GM18873 (cell line): ENCODE measurements around the gene RIOK3.
A peak's percentile ranks its signal among the peaks of the same experiment; 100 is the strongest.
"Not testable (repeated sequence)": the region's sequence is repeated elsewhere in the genome, so short reads cannot be mapped to it uniquely, and the experiment has no call there.

Experiments
- ATAC-seq: cut with Tn5 transposase; IDR thresholded peaks from one replicate; pipeline ENCODE4 v1.9.1; 2021; ENCODE audit warnings: mild to moderate bottlenecking, moderate library complexity, moderate number of reproducible peaks; ENCODE audit not compliant: unreplicated experiment, low FRiP score

Gene RIOK3

DNA sequence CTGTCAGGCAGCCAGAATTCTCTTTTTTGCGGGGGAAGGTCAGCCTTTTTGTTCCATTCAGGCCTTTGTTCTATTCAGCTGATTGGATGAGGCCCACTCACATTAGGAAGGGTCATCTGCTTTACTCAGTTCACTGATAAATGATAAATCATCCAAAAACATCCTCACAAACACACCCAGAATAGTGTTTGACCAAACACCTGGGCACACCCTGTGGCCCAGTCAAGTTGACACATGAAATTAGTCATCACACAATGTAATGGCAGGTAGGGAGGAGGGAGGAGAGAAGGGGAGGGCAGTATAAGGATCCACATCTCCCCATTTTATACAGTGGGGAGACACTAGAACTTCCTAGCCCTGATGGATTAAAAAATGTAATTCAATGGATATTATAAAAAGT lies 41.9 kb downstream of the RIOK3 start:
- no peak for ATAC-seq

DNA sequence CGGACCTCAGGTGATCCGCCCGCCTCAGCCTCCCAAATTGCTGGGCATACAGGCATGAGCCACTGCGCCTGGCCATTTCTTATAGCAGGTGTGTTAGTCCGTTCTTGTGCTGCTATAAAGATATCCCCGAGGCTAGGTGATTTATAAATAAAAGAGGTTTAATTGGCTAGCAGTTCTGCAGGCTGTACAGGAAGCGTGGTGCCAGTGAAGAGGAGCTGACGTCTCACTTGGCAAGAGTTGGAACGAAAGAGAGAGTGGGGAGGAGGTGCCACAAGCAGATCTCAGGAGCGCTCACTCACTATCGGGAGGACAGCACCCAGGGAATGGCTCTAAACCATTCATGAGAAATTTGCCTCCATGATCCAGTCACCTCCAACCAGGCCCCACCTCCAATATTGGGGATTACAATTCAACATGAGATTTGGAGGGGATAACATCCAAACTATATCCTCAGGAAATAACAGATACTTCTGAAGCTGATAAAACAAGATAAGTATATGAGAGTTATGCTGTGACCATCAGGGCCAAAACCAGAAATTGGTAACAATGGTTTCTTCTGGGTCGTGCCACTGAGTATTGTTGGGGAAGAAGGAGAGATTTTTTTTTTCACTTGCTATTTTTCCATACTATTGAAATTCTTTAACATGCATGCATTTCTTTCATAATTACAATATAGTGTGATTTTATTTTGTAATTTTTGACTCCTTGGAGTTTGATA lies 42.8 kb downstream of the RIOK3 start:
- ATAC-seq = no peak

DNA sequence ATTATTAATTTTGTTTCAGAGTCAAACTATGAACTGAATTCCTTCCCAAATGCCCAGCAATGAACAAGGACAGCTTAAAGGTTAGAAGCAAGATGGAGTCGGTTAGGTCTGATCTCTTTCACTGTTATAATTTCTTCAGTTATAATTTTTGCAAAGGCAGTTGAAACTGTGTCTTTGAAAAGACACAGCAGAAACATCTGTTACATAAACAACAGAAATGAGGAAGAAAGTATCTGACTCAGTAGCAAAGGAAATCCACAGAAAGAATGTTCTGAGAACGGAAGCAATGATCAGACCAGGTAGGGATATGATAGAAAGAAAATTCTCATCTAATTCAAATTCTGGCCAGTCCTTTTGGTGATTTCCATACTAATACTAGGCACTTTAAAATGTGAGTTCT lies 45.0 kb downstream of the RIOK3 start:
- no peak for ATAC-seq

DNA sequence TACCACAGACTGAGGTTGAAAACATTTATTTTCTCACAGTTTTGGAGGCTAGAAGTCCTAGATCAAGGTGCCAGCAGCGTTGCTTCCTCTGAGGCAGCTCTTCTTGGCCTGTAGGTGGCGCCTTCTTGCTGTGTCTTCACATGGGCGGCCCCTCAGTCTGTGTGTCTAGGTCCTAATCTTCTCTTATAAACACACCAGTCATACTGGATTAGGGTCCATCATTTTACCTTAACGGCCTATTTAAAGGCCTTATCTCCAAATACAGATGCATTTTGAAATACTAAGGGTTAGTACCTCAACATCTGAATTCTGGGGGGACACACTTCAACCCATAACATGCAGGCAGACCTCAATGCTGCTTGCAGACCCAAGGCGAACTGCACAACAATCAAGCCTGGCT lies 45.8 kb downstream of the RIOK3 start:
- peak; percentile 34 for ATAC-seq

DNA sequence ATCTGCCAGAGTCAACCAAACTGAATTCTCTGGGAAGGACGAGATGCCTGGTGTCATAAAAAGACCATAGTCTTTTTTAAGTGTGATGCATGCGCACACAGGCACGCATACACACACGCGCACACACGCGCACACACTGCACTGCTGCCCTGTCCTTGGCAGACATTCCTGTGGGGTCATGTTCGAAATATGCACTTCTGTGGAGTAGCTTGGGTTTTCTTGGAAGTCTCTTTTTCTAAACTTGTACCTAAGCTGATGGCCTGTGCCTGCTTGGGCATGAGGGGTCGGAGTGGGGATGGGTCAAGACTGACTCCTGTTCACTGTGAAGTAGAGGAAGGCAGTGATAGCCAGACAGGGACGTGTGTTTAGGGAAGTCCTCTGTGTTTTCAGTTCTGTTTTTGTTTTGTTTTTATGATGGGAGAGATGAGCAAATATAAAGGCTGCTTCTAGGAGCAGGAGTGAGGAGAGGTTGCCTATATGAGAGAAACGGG lies 46.2 kb downstream of the RIOK3 start:
- ATAC-seq = no peak

DNA sequence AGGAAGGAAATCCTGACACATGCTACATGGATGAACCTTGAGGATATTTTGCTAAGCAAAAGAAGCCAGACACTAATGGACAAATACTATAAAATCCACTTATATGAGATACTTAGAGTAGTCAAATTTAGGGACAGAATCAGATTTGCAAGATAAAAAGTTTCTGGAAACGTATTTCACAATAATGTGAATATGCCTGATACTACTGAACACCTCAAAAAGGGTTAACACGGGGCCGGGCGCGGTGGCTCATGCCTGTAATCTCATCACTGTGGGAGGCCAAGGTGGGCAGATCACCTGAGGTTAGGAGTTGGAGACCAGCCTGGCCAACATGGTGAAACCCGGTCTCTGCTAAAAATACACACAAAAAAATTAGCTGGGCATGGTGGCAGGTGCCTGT lies 48.5 kb downstream of the RIOK3 start:
- no peak for ATAC-seq

DNA sequence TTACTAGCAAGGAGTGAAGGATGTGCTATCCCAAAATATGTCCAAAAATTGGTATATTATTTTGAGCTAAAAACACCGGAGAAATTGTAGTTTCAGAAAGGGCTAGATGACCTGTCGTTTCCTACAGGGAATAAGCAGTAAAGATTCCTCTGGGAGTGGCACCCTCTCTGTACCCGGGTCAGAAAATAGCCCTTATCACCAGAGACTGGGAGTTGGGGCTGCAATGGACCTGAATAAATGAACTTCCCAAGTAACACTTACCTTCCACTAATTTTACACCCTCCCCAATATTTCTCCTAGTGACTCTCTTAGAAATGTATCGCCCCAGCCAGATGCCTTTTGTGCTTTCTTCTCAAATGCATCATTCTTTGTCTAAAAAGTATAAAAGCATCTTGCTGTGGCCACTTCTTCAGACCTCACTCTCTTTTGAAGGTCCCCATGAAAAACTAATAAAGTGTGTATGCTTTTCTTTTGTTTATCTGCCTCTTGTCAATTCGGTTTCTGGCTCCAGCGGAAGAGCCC lies 49.5 kb downstream of the RIOK3 start:
- no peak for ATAC-seq

DNA sequence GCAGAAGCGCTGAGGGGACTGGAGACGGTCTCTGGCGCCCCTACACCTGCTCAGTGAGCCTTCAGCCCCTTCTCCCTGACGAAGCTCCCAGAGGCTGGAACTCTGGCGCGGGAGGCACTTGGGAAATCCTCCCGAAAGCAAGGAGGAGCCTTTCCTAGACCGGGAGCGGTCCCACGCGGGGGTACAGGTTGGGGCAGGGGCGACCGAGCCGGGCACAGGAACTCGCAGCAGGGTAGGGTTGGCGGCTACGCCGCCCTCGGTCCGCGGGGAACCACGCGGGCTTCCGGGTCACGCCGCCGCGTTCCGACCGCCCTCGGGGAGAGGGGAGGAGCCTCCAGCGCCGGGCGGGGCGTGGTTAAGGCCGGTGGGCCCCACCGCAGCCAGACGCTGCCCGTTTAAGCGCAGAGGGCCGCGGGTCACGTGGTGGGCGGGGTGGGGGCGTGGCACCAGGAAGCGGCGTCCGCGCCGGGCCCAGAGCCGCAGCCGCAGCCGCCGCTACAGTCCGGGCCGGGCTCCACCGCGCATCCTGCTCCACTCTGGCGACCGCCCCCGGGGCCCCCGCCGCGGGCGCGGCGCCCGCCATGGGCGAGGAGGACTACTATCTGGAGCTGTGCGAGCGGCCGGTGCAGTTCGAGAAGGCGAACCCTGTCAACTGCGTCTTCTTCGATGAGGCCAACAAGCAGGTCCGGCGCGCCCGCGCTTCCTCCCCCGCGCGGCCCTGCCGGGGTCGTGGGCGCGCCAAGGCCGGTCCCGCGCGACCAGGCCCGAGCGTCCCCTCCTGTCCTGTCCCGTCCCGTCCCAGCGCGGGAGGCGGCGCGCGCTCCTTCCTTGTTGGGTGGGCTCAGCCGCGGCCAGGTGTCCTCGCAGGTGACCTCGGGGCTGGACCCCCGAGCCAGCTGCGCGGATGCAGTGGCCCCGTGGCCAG lies 50.2 kb downstream of the RIOK3 start, which contains the start of gene RMC1:
RMC1 (plus strand) TSS at position 474 of the 925 bp plus-strand sequence; CDS start at position 582, 108 bp downstream.
- peak; percentile 49 for ATAC-seq

DNA sequence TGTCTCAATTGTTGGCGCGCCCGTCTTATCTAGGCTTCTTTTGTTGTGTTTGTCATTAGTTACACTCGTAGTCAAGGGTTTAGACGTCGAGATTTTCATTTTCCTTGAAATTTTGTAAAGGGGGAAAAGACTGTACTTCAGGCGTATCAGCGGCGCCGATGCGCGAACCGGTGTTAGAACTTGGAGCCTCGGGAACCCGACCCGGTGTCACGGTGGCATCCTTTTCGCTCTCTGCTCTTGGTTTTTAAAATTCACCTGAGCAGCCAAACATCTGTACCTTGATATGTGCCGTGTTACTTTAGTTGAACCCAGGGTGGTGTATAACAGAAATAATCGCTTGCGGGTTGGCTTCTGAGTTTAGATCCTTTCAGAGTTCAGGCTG lies 50.9 kb downstream of the RIOK3 start:
- no peak for ATAC-seq

DNA sequence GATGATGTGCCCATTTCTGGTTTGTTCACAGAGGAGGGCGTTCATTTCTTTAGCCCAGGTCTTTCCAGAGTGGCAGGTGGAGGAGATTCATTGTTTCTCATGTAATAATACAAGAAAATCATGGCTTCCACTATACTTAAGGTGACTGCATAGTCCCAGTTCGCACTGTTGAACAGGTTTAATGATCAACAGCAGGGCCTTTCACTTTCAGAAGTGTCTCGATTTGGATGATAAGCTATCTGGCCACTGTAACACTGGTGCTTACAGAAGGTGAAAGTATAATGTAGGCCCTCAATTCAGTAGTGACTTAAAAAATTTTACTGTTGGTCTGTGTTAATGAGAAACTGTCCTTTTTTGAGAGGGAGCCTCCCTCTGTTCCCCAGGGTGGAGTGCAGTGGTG lies 51.6 kb downstream of the RIOK3 start:
- peak; percentile 49 for ATAC-seq

DNA sequence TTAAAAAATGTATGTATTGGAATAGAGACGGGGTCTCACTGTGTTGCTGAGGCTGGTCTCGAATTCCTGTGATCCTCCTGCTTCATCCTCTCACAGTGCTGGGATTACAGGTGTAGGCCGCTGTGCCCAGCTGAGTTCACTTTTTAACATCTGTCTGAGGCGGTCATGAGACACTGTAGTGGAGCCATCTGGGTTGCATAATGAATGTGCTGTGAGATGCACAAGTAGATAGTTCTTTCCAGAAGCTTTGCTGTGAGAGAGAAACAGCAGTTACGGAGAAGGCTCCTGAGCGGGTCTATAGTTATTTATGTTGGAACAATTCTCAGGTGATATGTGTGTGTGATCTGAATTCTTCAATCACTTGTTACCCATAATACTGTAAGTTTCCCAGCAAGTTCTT lies 53.3 kb downstream of the RIOK3 start:
- no peak for ATAC-seq

DNA sequence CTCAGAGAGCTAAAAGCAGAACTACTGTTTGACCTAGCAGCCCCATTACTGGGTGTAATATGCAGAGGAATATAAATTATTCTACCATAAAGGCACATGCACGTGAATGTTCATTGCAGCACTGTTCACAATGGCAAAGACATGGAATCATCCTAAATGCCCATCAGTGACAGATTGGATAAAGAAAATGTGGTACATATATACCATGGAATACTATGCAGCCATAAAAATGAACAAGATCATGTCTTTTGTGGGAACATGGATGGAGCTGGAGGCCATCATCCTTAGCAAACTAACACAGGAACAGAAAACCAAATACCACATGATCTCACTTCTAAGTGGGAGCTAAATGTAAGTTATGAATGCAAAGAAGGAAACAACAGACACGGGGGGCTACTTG lies 57.8 kb downstream of the RIOK3 start:
- ATAC-seq = not testable (repeated sequence)

DNA sequence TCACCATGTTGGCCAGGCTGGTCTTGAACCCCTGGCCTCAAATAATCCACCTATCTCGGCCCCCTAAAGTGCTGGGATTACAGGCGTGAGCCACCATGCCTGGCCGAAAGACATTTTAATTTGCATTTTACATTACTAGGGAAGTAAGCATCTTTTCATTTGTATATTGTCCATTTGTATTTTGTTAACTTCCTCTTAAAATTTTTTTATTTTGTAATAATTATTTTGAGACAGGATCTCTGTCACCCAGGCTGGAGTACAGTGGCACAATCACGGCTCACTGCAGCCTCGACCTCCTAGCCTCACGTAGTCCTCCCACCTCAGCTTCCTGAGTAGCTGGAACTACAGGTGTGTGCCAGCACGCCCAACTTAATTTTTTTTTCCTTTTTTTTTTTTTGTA lies 59.1 kb downstream of the RIOK3 start:
- ATAC-seq = not testable (repeated sequence)

DNA sequence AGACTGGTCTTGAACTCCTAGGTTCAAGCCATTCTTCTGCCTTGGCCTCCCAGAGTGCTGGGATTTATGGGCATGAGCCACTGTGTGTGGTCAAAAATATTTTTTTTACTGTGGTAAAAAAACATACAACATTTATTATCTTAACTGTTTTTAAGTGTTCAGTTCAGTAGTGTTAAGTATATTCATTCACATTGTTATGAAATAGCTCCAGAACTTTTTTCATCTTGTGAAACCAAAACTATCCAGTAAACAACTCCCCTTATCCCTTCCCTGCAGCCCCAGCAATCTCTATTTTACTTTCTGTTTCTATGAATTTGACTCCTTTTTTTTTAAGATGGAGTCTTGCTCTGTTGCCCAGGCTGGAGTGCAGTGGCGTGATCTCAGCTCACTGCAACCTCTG lies 59.6 kb downstream of the RIOK3 start:
- ATAC-seq = no peak

DNA sequence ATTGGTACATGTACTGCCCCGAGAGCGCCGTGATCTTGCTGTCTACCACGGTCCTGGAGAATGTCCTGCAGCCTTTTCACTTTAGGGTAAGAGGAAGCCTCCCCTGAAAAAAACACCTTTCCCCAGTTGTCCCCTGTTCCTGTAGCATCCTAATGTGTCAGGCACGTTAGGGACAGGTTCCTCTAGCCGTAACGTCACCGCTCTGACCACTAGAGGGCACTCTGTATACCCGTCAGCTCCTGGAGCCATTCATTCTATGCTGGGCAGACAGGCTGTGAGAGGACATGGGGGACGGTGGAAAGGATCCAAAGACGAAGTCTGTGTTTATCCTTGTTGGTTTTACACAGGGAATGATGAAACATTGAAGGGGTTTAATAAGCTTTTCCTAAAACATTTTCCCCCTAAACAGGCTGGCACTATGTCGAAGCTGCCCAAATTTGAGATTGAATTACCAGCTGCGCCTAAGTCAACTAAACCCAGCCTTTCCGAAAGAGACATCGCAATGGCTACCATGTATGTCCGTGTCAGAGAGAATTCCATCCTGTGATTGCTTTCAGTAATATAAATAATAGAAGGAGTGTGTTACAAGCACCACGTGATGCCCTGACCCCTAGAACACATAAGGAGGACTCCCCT lies 62.9 kb downstream of the RIOK3 start:
- ATAC-seq = peak; percentile 78

DNA sequence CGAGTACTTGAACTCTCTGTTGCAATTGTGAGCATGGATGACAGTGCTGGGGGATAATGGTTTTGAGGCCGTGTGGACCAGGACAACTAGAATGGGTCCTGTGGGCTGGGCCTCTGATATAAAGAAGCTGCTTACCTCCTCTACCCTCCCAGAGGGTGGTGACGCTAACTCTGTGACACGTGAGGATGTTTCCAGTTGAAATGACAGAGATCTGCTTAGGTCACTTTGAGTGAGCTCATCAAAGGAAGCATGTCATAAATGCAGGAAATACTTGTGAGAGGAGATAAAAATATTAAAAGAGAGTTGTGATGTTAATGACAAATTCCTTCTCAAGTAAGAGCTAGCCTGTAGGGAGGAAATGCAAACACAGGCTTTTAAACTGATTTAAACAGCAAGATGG lies 66.6 kb downstream of the RIOK3 start:
- no peak for ATAC-seq

DNA sequence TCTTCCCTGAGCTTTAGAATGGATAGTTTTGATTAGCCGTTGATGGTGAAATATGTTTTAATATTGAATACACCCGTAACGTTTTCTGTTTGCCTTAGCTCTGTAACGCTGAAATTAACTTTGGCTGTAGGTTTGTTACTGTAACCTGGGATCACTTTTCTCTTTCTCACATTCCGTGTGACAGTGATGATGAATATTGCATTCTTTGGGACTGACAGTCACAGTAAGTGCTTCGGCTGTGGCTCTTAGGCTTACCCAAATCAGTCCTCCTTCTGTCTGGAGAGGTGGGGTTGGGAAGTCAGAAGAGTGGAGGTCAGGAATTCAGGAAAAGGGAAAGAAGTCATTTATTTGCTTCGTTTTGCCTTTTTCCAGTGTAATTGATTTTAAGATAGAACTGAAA lies 68.2 kb downstream of the RIOK3 start:
- ATAC-seq = no peak

DNA sequence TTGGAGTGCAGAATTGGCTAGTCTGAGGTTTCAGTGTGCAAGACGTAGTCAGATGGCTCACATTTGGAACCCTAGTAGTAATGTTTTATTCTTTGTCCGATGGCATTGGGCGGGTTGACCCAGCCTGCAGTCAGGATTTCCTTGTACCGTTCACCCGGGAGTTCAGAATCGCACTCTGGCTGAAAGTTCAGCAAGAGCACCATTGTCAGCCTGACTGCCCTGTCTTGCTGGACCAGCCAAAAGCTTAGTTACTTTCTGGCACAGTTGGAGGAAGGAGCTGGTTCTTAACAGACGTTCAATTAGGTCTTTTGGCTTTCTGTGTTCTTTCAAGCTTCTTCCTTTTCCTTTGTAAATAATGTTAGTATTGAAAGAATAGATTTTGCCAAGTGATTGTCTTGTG lies 68.8 kb downstream of the RIOK3 start:
- ATAC-seq = no peak

DNA sequence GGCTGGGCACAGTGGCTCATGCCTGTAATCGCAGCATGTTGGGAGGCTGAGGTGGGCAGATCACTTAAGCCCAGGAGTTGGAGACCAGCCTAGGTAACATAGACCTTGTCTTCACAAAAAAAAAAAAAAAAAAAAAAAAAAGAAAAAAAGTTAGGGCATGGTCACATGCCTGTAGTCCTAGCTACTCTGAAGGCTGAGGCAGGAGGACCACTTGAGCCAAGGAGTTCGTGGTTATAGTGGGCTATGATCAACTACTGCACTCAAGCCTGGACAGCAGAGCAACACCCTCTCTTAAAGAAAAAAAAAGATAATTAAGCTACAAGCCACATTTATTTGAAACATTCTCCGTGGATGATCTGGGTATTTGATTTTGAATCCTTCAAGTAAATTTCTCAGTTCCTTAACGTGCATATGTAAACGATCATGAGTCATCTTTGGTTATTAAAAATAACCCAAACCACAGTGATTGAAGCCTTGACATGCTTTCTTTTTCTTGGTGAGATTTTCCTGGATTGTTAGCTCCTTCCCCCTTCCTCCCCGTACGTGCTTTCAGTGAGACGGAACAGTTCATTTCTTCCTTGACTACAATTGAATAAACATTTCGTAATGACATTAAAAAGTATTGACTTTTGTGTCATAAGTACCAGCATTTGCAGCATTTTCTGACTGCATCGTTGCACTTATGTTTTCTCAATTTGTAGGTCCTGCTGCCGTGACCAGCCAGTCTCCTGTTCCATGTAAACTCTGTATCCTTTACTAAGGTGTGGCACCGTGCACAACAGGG lies 70.5 kb downstream of the RIOK3 start:
- no peak for ATAC-seq

DNA sequence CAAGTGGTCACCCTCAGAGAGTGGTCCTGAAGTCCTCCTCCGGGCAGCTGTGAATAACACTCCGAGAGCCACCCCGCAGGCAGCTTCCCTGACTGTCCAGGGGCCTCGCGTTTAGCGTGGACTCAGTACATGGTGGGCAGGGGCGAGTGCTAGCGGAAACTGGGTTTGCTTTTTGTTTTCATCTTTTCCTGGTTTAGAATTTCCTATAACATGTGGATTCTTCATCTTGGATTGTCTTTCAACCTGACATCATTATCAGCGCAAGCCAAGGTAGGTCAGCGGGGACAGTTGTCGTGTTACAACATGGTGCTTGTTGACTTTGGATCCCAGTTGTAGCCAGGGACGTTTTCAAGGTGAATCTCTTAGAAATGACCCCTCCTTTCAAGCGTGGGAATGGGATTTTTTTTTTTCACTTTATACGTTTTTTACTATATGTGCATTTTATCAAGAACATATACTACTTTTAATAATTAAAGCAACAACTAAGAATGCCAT lies 71.2 kb downstream of the RIOK3 start:
- ATAC-seq = no peak
